Measurements from ENCODE around the gene SLC2A1.

Gene SLC2A1

GRCh38 chr1:42958488-42959319 lies at the start of gene SLC2A1:
Gene SLC2A1, minus strand, starts transcription at chr1:42958868. Its CDS starts 217 bp downstream, at chr1:42958651.
- CTCF ChIA-PET = interaction anchor here (1.3 to 2.5 kb wide), 2 partner anchors 15 to 35 kb away, joined by 4 to 11 read pairs; no protein-coding TSS in a partner anchor
- POLR2A ChIA-PET = interaction anchor here (0.6 kb wide), 1 partner anchor 499 kb away, joined by 3 read pairs; no protein-coding TSS in a partner anchor
- TF ChIP-seq CTCF (IDR thresholded peaks at IDR 0.05; ENCODE audit: control extremely low read depth, extremely low read depth, low read depth, missing control alignments) = no peak
- DNase-seq (ENCODE audit: extremely low spot score) = peak; percentile 98

GRCh38 chr1:43007377-43008114 lies 48.9 kb upstream of the SLC2A1 start:
- no peak for TF ChIP-seq CTCF (IDR thresholded peaks at IDR 0.05; ENCODE audit: control extremely low read depth, extremely low read depth, low read depth, missing control alignments)
- POLR2A ChIA-PET = no interaction called here
- CTCF ChIA-PET = no interaction called here
- DNase-seq (ENCODE audit: extremely low spot score) = no peak

GRCh38 chr1:43005460-43006361 lies 47.0 kb upstream of the SLC2A1 start:
- TF ChIP-seq CTCF (IDR thresholded peaks at IDR 0.05; ENCODE audit: control extremely low read depth, extremely low read depth, low read depth, missing control alignments) = no peak
- no peak for DNase-seq (ENCODE audit: extremely low spot score)
- ChIA-PET CTCF (no interaction called here), POLR2A (no interaction called here)

DNA sequence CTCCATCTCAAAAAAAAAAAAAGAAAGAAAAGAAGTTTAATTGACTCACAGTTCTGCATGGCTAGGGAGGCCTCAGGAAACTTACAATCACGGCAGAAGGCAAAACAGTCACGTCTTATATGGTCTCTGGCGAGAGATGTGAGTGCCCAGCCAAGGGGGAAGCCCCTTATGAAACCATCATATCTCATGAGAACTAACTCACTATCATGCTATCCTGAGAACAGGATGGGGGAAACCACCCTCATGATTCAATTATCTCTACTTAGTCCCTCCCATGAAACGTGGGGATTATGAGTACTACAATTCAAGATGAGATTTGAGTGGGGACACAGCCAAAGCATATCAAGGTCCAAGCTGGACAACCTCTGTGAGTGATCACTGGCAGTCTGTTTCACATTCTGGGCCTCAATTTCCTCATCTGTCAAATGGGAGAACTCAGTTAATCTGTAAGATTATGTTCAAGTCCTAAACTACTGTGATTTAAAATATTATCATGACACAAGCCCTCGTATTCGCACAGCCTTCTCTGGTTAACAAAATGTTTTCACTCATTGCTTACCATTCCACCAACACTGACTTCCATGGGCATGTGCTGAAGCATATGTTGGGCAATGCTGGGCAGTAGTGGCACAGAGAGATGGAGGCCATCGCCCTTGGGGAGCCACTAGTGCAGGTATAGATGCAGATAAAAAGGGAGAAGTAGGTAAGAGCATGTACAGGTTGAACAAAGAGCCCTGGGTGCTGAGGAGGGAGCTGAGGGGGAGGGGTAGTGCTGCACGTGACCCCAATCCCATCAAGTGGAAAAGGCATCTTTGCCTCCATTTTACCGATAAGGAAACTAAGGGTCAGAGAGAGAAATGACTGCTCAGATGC lies 46.2 kb upstream of the SLC2A1 start:
- DNase-seq (ENCODE audit: extremely low spot score) = no peak
- CTCF ChIA-PET = no interaction called here
- POLR2A ChIA-PET = no interaction called here
- no peak for TF ChIP-seq CTCF (IDR thresholded peaks at IDR 0.05; ENCODE audit: control extremely low read depth, extremely low read depth, low read depth, missing control alignments)

- POLR2A ChIA-PET = no interaction called here
- no peak for TF ChIP-seq CTCF (IDR thresholded peaks at IDR 0.05; ENCODE audit: control extremely low read depth, extremely low read depth, low read depth, missing control alignments)
- DNase-seq (ENCODE audit: extremely low spot score) = no peak
- CTCF ChIA-PET = interaction anchor here (1.1 kb wide), 2 partner anchors 174 to 225 kb away, joined by 3 read pairs; no protein-coding TSS in a partner anchor
Observed at GRCh38 chr1:43002766-43003165, 44.1 kb upstream of the SLC2A1 start.

Data from GM10248 (cell line).